Posterior cingulate gyrus (tissue), 11 donors: Measurements from ENCODE around the gene HSPG2.
"Not testable (repeated sequence)": the region's sequence is repeated elsewhere in the genome, so short reads cannot be mapped to it uniquely, and the experiment has no call there.

Experiments used
- DNase-seq, 10 donors: peaks; one replicate each; pipeline versions ENCODE4 v3.0.0 to v3.0.0-alpha.2; 2020 to 2021; ENCODE audit warnings: mixed read lengths in 3 of 10
- intact Hi-C: fragments of 100-400 bp; cut with DNase I; formaldehyde crosslinking; loops from one replicate; pipeline ENCODE4 v1.15.1; 2023

The HSPG2 gene

GRCh38 chr1:21781815-21782348 lies 155.2 kb downstream of the HSPG2 start:
- DNase-seq: no peak
- intact Hi-C loops: loop anchor here (5.0 kb wide), 1 partner anchor 155 kb away; the partner anchor contains the start of gene HSPG2

GRCh38 chr1:21779613-21780521 lies 157.2 kb downstream of the HSPG2 start:
- intact Hi-C loops: loop anchor here (5.0 kb wide), 1 partner anchor 157 kb away; the partner anchor contains the start of gene HSPG2
- DNase-seq: no peak

DNA sequence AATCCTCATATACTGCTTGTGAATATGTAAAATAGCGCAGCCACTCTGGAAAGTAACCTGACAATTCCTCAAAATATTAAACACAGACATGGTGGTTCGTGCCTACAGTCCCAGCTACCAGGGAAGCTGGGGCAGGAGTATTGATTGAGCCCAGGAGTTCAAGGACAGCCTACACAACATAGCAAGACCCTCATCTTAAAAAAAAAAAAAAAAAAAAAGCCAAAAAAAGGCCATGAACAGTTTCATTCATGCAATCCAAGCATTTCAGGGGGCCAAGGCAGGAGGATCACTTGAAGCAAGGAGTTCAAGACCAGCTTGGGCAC lies 158.7 kb downstream of the HSPG2 start:
- intact Hi-C loops: no loop called here
- DNase-seq: no peak

- intact Hi-C loops, DNase-seq: not testable (repeated sequence)
Measured at GRCh38 chr1:21776925-21777324, 160.2 kb downstream of the HSPG2 start.

DNA sequence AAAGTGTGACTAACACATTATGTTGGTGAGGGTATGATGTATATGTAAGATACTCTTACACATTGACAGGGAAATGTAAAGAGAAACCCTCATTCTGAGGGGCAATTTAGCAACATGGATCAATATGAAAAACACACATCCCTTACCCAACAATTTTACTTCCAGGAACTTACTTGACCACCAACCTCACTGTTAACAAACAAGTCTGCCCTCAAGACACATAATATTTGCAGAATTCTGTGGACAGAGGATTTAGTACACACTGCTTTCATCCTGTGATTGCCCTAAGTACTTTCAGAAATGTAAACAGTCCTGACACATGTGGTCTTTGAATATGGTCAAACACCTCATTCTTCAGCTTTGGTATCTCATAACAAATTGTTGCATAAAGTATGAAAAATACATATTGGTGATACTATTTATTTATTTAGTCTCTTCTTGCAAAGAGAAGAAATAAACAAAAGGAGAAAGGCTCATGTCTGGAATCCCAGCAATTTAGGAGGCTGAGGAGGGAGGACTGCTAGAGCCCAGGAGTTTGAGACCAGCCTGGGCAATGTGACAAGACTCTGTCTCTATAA lies 161.0 kb downstream of the HSPG2 start:
- intact Hi-C loops: no loop called here
- no peak for DNase-seq

DNA sequence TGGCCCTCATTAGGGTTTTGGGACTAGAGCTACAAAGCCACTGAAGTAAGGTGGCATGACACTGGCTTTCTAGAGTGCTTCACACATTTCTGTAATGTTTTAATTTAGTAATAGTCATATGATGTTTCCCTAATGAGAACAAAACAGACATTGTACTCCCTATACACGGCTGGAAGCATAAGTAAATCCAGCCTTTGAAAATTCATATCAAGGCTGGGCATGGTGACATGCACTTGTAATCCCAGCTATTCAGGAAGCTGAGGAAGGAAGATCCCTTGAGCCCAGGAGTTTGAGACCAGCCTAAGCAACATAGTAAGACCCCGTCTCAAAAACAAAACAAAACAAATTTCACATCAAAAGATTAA lies 161.6 kb downstream of the HSPG2 start:
- intact Hi-C loops: no loop called here
- no peak for DNase-seq

DNA sequence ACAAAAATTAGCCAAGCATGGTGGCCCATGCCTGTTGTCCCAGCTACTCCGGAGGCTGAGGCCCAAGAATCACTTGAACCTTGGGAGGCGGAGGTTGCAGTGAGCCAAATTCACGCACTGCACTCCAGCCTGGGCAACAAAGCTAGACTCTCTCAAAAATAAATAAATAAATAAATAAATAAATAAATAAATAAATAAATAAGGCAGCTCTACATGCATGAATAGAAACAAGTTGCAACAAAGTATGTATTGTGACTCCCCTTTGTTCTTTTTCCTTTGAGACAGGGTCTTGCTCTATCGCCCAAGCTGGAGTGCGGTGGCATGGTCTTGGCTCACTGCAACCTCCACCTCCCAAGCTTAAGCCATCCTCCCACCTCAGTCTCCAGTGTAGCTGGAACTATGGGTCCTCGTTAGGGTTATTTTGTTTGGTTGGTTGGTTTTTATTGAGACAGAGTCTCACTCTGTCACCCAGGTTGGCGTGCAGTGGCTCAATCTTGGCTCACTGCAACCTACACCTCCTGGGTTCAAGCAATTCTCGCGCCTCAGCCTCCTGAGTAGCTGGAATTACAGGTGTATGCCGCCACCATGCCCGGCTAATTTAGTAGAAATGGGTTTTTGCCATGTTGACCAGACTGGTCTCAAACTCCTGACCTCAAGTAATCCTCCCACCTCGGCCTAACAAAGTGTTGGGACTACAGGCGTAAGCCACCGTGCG lies 162.1 kb downstream of the HSPG2 start:
- intact Hi-C loops: no loop called here
- no peak for DNase-seq

DNA sequence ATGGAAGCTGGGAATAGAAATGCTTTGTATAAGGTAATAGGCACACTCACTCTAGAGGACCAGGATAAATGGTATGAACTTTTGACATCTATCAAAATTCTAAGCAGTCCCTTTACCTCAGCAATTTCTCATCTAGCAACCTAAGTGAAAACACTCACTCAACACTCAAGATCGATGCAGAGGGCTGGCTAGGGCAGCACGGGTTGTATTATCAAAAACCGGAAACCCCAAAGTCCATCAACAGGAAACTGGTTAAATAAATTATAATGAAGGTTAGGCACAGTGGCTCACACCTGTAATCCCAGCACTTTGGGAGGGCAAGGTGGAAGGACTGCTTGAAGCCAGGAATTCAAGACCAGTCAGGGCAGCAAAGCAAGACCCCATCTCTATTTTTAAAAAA lies 163.5 kb downstream of the HSPG2 start:
- no peak for DNase-seq
- intact Hi-C loops: no loop called here
